Middle frontal gyrus (tissue), 1 donor: Measurements from ENCODE around the gene CFAP107.

Source experiments
- DNase-seq: peaks from one replicate; pipeline ENCODE4 v3.0.0-alpha.2; 2015; ENCODE audit warnings: low spot score; ENCODE audit errors: extremely low spot score

CFAP107 gene

GRCh38 chr1:12741946-12742345, 4.1 kb upstream of the CFAP107 start:
- DNase-seq: no peak

- no peak for DNase-seq
These were observed 641 bp upstream of the CFAP107 start for GRCh38 chr1:12745126-12745991.

GRCh38 chr1:12748778-12749355, 2.9 kb downstream of the CFAP107 start:
- no peak for DNase-seq

- no peak for DNase-seq
These were observed 8.7 kb downstream of the CFAP107 start for GRCh38 chr1:12754738-12755137.

GRCh38 chr1:12756273-12756672, 10.3 kb downstream of the CFAP107 start:
- no peak for DNase-seq

GRCh38 chr1:12756768-12757413, 10.9 kb downstream of the CFAP107 start:
- no peak for DNase-seq

GRCh38 chr1:12757836-12758235, 11.8 kb downstream of the CFAP107 start:
- DNase-seq: no peak

GRCh38 chr1:12760256-12760795, 14.3 kb downstream of the CFAP107 start:
- no peak for DNase-seq

- DNase-seq: no peak
These were observed 15.8 kb downstream of the CFAP107 start for GRCh38 chr1:12761781-12762180.

- no peak for DNase-seq
These were observed 16.8 kb downstream of the CFAP107 start for GRCh38 chr1:12762766-12763165.

- no peak for DNase-seq
These were observed 17.5 kb downstream of the CFAP107 start for GRCh38 chr1:12763479-12763878.

GRCh38 chr1:12764016-12764415, 18.0 kb downstream of the CFAP107 start:
- no peak for DNase-seq

- no peak for DNase-seq
These were observed 23.0 kb downstream of the CFAP107 start for GRCh38 chr1:12769031-12769430.

- DNase-seq: no peak
These were observed 24.0 kb downstream of the CFAP107 start for GRCh38 chr1:12769976-12770505.

- DNase-seq: no peak
These were observed 24.6 kb downstream of the CFAP107 start for GRCh38 chr1:12770620-12771019.

- DNase-seq: no peak
These were observed 25.2 kb downstream of the CFAP107 start for GRCh38 chr1:12771186-12771585.

- DNase-seq: no peak
These were observed 26.5 kb downstream of the CFAP107 start for GRCh38 chr1:12772520-12772919.

- no peak for DNase-seq
These were observed 27.4 kb downstream of the CFAP107 start, which contains the start of gene PRAMEF12 for GRCh38 chr1:12773438-12773837. PRAMEF12 (plus strand) TSS chr1:12773738; CDS start chr1:12774868, 1,130 bp downstream.

- DNase-seq: no peak
These were observed 28.9 kb downstream of the CFAP107 start for GRCh38 chr1:12774801-12775345.

GRCh38 chr1:12775443-12775842, 29.4 kb downstream of the CFAP107 start:
- no peak for DNase-seq

GRCh38 chr1:12776801-12777557, 31.0 kb downstream of the CFAP107 start:
- DNase-seq: no peak
